Activated CD4-positive, alpha-beta T cell treated with anti-CD3 and anti-CD28 coated beads, Interleukin-2, amount 50 U/mL, for 1 hour (primary cell): ENCODE results near the gene APOM.

ENCODE experiments used
- DNase-seq: peaks from one replicate; pipeline ENCODE4 v3.0.0-alpha.2; 2020

The APOM gene

GRCh38 chr6:31686483-31686882, 30.8 kb downstream of the APOM start:
- DNase-seq = no peak

- DNase-seq = no peak
Observed at GRCh38 chr6:31687321-31687720, 31.6 kb downstream of the APOM start.

GRCh38 chr6:31687860-31688693, 32.4 kb downstream of the APOM start:
- DNase-seq = no peak

- DNase-seq = peak; percentile 15
Observed at GRCh38 chr6:31689249-31690110, 33.8 kb downstream of the APOM start.

GRCh38 chr6:31690231-31691077, 34.8 kb downstream of the APOM start:
- no peak for DNase-seq

GRCh38 chr6:31691078-31691463, 35.4 kb downstream of the APOM start:
- DNase-seq = no peak

- DNase-seq = no peak
Observed at GRCh38 chr6:31691564-31692108, 35.9 kb downstream of the APOM start.

GRCh38 chr6:31692353-31692752, 36.7 kb downstream of the APOM start:
- no peak for DNase-seq

- DNase-seq = no peak
Observed at GRCh38 chr6:31692886-31693285, 37.2 kb downstream of the APOM start.

GRCh38 chr6:31693535-31693934, 37.8 kb downstream of the APOM start:
- DNase-seq = no peak

GRCh38 chr6:31697555-31697954, 41.9 kb downstream of the APOM start:
- DNase-seq = no peak

- DNase-seq = no peak
Observed at GRCh38 chr6:31700740-31701401, 45.2 kb downstream of the APOM start.

GRCh38 chr6:31701666-31702404, 46.1 kb downstream of the APOM start:
- DNase-seq = no peak

- DNase-seq = no peak
Observed at GRCh38 chr6:31702405-31702818, 46.7 kb downstream of the APOM start.

GRCh38 chr6:31702819-31703716, 47.4 kb downstream of the APOM start, which contains the start of gene ABHD16A:
Gene ABHD16A (minus strand): TSS chr6:31703324. CDS start chr6:31703281, 43 bp downstream.
- peak; percentile 97 for DNase-seq

GRCh38 chr6:31705931-31706330, 50.2 kb downstream of the APOM start:
- DNase-seq = no peak

GRCh38 chr6:31706599-31706998, 50.9 kb downstream of the APOM start, which contains the start of gene LY6G6F:
Gene LY6G6F (plus strand): TSS chr6:31706866. CDS start chr6:31706907, 41 bp downstream.
- DNase-seq = no peak

- no peak for DNase-seq
Observed at GRCh38 chr6:31707701-31708100, 52.0 kb downstream of the APOM start.
